Stromal cell of bone marrow (primary cell): ENCODE measurements around the gene ITPKC.
A peak's percentile ranks its signal among the peaks of the same experiment; 100 is the strongest.

Experiments used
- DNase-seq: peaks from one replicate; pipeline ENCODE4 v3.0.0-alpha.2; 2012; ENCODE audit warnings: low read depth

Gene ITPKC

DNA sequence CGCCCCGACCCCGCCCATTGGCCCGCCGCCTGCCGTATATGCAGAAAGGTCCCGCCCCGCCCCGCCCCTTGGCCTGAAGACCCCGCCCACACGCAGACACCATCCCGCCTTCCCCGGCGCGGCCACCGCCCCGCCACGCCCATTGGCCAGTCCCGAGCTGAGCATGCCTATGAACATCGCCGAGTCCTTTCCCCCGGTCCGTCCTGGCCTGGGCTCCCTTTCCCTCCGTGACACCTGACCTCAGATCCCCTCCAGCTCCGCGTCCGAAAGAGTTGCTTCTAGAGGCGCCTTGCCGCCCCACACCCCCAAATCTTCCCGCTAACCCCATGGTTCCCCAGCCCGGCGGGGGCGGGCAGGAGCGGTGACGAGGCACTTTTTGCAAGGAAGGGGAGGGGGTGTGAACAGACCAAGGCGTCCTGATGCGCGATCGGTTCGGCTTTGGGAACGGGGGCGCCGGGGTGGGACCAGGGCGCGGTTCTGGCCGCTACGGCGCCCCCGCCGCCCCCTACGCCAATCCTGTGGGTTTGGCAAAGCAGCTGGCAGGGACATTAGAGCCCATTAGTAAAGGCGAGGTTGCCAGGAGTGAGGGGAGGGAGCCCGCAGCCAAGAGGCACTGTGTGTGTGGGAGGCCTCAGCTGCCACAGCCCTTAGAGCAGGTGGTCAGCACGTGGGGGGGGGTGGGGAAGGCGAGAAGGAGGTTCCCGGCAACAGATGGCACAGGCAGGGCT, 26.1 kb upstream of the ITPKC start:
- peak; percentile 79 for DNase-seq

DNA sequence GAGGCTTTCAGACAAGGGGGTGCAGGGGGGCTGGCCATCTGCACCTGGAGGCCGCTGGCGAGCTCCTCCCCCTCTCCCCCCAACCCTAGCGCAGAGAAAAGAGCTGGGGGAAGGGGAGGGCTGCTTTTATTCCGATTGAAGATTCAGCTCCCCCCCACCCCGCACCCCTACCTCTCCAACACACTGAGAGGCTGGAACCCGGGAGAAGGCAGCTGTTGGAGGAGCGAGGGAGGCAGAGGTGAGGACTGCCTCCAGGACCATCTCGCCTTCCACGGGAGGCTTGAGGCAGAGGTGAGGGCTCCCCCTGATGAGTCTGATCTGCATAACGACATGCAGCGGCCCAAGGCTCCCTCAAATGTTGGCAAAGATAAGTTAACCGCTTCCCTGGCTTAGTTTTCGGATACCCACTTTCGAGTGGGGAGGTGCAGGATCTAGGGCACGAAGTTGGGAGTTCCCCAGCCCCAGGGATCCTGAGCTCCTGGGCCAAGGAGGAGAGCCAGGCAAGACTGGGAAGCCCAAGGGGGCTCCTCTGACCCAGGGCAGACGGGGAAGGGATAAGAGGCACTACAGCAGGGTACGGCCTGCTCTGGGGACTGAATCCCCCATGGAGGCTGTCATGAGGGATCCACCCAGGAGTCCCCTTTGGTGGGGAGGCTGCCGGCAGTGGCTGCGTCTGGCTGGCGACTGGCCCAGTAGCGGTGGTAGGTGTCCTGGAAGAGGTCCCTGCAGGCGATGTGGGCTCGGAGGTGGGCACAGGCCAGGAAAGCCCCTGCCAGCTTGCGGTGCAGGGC, 25.3 kb upstream of the ITPKC start:
- DNase-seq = no peak

DNA sequence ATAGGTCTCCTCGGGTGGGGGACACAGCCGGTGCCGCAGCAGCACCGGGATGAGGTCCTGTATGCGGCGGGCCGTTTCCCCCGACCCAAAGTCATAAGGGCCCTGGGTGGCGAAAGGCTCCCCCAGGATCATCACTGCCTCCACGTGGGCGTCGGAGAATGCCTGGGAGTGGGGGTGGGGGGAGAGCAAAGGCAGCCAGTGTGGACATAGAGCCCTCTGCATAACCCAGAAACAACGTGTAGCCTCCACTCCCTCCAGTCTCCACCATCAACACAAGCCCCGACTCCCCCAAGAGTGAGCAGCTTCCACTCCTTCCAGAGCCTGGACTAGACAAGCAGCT, 24.7 kb upstream of the ITPKC start:
- DNase-seq = no peak

DNA sequence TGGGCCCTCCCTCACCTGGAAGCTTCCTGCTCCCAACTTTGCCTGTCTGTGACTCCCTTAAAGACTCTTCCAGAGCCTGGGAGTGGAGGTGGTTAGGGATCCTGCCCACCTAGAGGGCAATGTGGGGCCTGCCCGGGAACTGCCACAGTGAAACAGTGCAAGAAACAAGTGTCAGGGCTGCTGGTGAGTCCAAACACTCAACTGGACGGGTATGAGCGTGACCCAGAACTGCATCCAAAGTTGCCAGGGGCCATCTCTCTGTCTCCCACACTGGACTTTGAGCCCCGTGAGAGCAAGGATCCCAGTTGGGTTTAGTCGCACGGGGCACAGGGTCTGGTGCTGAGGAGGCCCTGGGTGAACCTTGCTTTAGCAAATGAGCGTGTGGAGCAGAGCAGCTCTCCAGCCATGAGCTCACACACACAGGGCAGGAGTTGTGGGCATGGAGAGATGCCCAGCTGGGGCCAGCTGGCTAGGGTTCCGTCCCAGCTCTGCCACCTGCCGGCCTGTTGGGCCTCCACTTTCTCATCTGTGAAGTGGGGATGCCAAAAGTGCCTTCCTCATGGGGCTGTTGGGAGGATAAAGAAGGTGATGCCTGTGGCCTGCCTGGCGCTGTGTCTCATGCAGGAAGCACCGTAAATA, 23.6 kb upstream of the ITPKC start:
- no peak for DNase-seq

DNA sequence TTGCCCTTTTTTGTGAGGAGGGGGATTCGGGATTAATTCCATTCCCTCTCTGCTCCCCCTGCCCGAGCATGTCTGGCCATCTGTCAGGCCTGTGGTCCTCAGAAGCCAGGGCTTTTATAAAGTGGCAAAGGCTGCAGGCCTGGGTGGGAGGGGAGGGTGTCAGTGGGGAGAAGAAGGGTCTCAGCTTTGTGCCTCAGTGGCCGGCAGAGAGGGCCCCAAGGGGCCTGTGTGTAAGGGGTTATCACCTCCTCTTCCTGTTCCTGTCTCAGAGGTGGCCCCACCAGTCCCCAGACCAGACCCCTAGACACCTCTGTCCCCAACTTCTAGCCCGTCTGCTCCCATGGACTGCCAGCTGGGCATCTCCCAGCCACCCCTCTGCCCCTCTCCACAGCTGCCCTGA, 23.0 kb upstream of the ITPKC start:
- no peak for DNase-seq

DNA sequence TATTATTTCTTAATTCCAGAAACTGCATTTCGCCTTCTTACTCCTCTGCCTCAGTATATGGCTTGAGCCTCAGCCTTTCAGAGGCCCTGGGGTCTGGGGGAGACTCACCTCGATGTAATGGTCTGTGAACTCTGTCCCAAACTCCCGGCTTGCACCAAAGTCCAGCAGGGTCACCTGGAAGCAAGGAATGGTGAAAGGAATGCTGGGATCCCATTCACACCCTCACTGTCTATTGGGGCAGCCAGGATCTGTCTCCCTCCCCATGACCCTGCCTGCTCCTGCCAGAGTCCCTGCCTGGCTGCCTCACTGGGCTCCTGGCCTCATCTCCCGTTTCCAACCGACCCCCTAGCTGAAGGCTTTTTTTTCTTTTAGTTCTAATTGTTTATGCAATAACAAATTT, 21.0 kb upstream of the ITPKC start:
- DNase-seq = no peak

DNA sequence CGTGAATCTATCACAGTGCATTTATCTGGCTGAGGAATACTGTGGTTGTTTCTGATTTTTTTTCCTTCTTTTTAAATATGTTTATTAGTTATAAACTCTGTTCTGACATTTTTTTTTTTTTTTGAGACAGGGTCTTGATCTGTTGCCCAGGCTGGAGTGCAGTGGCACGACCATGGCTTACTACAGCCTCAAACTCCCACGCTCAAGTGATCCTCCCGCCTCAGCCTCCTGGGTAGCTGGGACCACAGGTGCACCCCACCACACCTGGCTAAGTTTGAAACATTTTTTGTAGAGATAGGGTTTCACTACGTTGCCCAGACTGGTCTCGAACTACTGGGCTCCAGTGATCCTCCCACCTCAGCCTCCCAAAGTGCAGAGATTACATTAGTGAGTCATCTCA, 19.9 kb upstream of the ITPKC start:
- DNase-seq = no peak

DNA sequence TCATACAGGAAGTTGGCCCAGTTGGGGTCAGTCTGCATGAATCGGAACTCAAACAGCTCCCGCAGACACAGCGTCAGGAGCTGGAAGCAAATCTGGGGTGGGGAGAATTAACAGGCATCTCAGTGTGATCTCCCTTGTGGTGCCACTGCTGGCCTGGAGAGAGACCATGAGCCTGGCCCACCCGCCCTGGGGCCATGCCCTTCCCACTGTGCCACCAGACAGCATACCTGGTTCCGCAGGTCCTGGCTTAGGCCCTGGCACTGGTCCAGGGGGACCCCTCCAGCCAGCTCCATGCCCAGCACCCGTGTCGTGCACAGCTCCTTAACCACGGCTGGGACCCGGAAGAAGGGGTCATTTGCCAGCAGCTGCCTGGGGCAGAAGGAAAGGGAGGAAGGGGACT, 16.8 kb upstream of the ITPKC start:
- DNase-seq = no peak

DNA sequence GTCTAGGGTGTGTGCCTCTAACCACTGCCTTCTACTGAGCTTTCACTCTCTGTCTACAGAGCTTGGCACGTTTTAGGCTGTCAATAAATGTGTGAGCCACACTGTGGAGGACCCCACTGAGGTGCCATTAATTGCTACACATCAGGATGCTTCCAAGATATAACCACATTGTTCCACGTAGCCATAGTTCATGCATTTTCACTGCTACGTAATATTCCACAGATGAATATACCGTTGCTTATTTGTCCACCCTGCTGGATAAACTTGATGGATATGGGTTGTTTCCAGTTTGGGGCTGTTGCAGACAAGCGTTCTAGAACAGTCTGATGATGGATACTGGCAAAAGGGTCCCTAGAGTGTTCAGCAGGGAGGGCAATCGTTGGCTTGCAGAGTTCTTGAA, 15.2 kb upstream of the ITPKC start:
- DNase-seq = no peak

DNA sequence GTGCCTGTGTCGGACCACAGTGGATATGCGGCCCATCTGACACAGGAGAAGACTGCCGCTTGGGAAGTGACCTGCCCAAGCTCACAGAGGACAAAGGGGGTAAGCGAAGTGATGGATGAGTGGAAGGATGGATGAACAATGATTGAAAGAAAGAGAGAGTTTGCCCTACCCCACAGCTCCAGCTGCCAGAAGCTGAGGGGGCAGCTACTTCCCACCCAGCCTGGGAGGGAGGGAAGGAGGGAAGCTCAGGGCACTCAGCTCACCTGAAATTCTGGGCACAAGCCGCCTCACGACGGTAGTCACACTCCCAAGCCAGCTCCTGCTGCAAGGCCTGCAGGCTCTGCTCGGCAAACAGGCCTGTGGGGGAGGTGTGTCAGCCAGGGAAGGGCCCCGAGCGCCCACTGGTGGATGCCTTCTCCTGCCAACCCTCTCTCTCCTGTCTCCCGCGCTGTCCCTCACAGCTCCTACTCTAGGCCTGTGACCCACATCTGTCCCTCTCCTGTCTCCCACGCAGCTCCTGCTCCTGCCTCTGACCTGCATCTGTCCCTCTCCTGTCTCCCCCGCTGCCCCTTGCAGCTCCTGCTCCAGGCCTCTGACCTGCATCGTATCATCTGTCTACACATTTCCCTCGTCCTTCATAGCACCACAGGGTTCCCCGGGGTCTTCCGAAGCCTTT, 14.4 kb upstream of the ITPKC start:
- DNase-seq = no peak

DNA sequence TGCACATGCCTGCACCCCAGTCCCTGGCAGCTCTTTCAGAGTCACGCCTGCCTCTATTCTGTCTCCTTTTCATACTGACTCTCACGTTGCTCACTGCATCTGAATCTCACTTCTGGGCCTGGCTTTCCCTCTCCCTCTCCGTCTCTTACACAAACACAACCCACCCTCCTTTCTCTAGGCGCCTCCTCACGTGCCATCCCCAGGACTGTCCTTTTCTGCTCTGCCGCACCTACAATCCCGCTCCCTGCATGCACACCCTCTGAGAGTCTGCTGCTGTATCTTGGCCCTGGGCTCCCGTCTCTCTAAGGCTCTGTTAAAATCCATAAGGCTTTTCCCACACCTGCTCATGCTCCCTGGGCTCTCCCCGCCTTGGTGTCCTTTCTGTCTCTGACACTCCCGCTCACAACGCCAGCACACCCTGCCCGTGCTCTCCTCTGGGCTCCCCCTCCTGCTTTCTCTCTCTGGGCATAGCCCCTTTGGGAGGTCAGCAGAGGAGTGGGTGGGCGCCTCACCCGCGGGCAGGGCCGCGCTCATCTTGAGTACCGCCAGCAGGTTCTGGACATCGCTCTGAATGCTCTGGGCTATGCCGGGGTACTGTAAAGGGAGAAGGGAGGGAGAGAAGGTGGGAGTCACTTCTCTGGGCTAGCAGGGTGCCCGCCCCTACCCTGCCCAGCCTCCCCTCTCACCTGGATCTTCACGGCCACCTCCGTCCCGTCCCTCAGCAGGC, 13.7 kb upstream of the ITPKC start:
- no peak for DNase-seq

DNA sequence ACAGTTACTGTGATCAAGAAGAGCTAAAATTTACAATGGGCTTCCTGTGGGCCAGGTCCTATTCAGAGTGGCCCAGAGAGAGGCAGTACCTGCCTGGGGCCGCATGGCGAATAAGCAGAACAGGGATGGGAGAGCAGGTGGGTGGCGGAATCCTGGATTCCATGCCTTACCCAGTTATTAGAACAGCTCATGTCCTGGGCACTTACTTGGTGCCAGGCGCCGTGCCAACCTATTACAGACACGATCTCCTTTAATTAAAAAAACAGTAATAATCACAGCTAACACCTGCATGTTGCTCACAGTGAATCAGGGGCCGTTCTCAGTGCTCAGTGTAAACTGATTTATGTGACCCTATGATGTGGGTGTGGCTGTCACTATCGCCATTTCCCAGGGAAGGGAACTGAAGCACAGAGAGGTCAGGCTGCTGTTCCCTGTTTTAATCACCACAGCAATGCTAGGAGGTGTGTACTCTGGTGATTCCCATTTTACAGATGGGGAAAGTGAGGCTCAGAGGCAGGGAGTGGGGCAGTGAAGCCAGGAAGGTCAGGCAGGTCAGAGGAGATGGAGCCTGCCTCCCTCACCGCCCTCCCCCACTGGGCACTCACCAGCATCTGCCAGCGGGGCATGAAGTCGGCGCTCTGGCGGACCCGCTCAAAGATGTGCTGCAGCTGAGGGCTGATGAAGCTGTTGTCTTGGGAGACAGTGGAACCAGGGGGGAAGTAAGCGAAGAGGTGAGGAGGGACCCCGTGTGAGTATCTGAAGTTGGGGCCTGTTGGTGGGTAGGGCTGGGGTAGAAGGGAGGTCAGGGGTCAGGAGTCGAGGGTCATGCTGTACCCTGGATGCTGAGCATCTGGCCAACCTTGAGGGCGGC, 12.2 kb upstream of the ITPKC start:
- no peak for DNase-seq

DNA sequence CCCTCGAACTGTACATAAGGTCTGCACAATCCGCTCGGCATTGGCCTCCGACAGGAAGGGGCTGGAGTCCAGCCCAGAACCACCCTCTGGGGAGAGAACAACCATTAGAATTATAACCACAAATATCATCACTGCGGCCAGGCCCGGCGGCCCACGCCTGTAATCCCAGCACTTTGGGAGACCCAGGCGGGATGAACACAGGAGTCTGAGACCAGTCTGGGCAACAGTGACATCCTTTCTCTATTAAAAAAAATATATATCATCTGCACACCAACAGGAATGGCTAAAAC, 11.6 kb upstream of the ITPKC start:
- peak; percentile 59 for DNase-seq

DNA sequence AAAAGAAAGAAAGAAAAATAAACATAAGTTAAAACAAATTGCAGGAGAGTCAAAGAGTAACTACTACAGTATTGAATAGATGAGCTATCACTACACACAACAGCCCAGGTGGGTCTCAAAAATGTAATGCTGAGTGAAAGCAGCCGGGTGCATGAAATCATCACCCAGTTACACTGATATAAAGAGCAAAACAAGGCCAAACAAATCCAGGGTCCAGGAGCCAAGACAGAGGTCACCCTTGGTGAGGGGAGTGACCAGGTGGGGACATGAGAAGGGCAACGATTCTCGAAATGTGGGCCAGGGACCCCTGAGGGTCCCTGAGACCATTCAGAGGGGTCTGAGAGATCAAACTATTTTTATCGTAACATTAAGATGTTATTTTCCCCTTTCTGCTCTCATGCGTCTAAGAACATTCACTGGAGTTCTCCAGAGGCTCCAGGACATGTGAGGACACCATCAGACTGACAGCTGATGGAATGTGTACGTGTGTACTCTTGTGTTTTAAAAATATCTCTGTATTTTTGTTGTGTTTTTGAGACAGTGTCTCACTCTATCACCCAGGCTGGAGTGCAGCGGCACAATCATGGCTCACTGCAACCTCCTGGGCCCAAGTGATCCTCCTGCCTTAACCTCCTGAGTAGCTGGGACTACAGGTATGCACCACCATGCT, 10.8 kb upstream of the ITPKC start:
- DNase-seq = no peak

DNA sequence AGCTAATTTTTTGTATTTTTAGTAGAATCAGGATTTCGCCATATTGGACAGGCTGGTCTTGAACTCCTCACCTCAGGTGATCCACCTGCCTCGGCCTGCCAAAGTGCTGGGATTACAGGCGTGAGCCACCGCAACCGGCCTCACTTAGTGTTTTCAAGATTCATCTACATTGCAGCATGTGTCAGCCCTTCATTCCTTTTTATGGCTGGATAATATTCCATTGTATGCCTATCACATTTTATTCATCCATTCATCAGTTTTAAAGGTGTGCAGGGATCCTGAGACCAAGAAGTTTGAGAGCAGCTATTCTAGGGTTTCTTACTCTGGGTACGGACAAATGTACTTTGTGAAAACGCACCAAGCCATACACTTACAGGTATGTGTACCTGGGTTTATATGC, 9.3 kb upstream of the ITPKC start:
- DNase-seq = no peak

DNA sequence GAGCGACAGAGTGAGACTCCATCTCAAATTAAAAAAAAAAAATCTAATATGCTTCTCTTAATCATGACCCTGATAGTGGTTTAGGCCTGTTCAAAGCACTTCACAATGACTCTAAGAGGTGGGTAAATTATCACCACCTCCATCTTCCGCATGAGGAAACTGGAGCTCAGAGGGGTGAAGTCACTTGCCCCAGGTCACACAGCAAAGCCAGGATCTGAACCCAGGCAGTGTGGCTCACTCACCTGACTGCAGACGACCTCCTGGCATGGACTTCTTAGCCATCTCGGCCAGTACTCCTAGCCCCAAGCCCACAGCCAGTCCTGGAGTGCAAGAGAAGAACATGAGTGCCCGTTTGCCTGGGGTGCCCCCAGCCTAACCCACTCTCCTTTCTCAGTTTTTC, 7.1 kb upstream of the ITPKC start:
- no peak for DNase-seq

DNA sequence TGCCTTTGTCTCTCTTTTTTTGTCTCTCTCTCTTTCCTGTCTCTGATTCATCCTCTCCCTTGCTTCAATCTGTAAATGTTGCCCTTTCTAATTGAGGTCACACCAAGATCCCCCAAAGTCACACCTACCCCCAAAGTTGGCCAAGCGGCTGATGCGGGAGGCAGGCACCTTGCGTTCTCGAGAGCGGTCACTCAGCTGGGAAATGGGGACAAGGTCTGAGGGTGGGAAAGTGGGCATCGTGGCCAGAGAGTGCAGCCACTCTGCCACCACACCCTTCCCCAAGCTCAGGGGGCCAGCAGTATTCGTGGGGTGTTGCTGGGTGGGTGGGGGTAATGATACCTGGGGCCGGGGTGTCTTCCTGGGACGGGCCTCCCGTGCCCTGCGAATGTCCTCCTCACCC, 3.0 kb upstream of the ITPKC start:
- DNase-seq = no peak

DNA sequence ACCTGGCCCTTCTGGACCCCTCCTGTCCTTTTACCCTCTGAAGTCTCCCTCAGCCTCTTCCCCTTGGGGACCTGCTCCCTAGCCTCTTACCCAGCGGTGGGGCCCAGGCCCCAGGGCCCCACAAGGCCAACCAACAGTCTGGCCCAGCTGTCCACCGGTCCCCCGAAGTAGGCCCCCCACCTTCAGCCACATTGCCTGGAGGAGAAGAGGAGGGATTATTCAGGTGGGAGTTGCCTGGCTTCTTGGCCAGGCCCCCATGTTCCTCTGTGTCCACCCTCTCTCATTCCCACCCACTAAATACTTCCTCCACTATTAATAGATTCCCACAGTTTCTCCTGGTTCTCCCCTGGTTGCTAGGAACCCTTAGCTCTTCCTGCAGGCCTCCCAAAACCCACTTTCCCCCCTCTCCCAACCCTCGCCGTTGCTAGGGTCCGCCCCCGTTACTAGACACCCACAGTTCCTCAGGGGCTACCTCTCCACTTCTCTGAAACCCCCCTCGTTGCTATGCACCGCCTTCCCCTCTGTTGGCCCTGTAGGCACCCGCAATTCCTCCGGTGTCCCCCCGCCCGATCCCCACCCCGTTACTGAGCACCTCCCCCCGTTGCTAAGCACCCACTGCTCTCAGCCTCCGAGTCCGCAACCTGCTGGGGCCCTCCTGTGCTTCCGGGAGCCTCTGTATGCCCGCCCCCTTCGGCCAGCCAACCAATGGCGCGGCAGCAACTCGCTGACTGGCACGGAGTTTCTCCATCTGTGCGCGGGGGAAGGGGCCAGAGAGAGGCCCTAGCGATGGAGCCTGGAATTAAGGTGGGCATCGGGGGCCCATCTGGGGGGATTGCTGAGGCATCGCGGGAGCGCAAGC, 2.2 kb upstream of the ITPKC start:
- peak; percentile 85 for DNase-seq

DNA sequence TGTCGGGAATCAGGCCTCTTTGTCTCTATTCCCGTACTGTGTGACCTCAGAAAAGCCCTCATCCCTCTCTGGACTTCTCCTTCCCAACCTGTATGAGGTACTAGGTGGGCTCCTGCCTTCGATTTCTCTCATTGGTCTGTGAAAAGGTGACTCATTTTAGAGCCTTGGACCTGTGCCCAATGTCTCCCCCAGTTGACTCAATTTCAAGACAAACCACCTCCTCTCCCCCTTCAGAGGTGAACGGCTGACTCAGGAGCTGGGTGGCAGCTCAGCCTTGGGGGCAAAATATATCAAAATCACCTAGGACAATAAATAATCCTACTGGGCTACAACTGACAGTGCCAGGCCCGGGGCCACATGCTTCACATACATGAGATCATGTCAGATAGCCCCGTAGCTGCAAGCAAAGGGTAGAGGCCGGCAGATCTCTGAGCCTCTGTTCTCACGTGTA, 856 bp upstream of the ITPKC start:
- DNase-seq = no peak
